CD4-positive, alpha-beta T cell (primary cell): Measurements from ENCODE around the gene RIT1. TPM values are rescaled to one million over a fixed set of nuclear protein-coding genes. Genes with fewer than 3 reads are reported as not detected.
A peak's percentile ranks its signal among the peaks of the same experiment; 100 is the strongest.

Experiments
- ATAC-seq: fragments of 200-7000 bp; cut with Tn5 transposase; one replicate; pipeline ENCODE4 v1.10.0; 2022; ENCODE audit warnings: mild to moderate bottlenecking; ENCODE audit not compliant: poor library complexity
- CTCF ChIA-PET: fragments of 350-600 bp; sonication (Branson Sonifier 250); formaldehyde crosslinking; loops from one replicate; lab custom pipeline; 2021; ENCODE audit warnings: antibody characterized with exemption, inconsistent platforms; lab: Charles Lee
- POLR2A ChIA-PET: fragments of 350-600 bp; sonication (Branson Sonifier 250); formaldehyde crosslinking; loops from one replicate; lab custom pipeline; 2021; ENCODE audit warnings: antibody characterized with exemption, inconsistent platforms; lab: Charles Lee
- DNase-seq, 14 experiments: peaks; one replicate each; pipeline ENCODE4 v3.0.0-alpha.2; 2013 to 2020; ENCODE audit warnings: mixed read lengths in 2 of 14
- H3K27ac ChIP-seq, 2 donors: one replicate each; pipeline versions ENCODE4 v1.5.1 to v1.7.0; 2013; ENCODE audit warnings: low read length in 2 of 2, low read depth in 1 of 2, mild to moderate bottlenecking in 1 of 2
- H3K27me3 ChIP-seq, 2 experiments: 1 replicate in 1 of 2; 2 replicates in 1 of 2; pipeline versions ENCODE4 v1.6.1 to v1.7.0; 2013; ENCODE audit warnings: low read length in 2 of 2, control low read depth in 1 of 2, mild to moderate bottlenecking in 1 of 2, moderate library complexity in 1 of 2; ENCODE audit not compliant: insufficient read depth in 2 of 2, control insufficient read depth in 1 of 2
- H3K36me3 ChIP-seq: one replicate; pipeline ENCODE4 v1.6.1; 2013; ENCODE audit warnings: low read length, control low read depth; ENCODE audit not compliant: insufficient read depth
- H3K4me1 ChIP-seq: one replicate; pipeline ENCODE4 v1.6.1; 2013; ENCODE audit warnings: low read length, control low read depth; ENCODE audit not compliant: insufficient read depth
- H3K4me3 ChIP-seq: one replicate; pipeline ENCODE4 v1.5.1; 2013; ENCODE audit warnings: mild to moderate bottlenecking, low read length, moderate library complexity
- H3K9me3 ChIP-seq, 2 experiments: 1 replicate in 1 of 2; 2 replicates in 1 of 2; pipeline versions ENCODE4 v1.6.1 to v1.7.0; 2013; ENCODE audit warnings: low read length in 2 of 2, mild to moderate bottlenecking in 2 of 2, control low read depth in 1 of 2, moderate library complexity in 1 of 2; ENCODE audit not compliant: control insufficient read depth in 1 of 2, insufficient read depth in 1 of 2
- H3K27ac Mint-ChIP-seq: one replicate; pipeline ENCODE4 v1.8.0; 2020; ENCODE audit warnings: mixed read lengths
- H3K27me3 Mint-ChIP-seq: one replicate; pipeline ENCODE4 v1.8.0; 2021; ENCODE audit warnings: mixed read lengths
- H3K36me3 Mint-ChIP-seq: one replicate; pipeline ENCODE4 v1.8.0; 2021; ENCODE audit warnings: low read depth, mixed read lengths
- H3K4me1 Mint-ChIP-seq: one replicate; pipeline ENCODE4 v1.8.0; 2021; ENCODE audit warnings: low read depth, mixed read lengths
- H3K4me3 Mint-ChIP-seq: one replicate; pipeline ENCODE4 v1.8.0; 2020; ENCODE audit warnings: mild to moderate bottlenecking, mixed read lengths
- H3K9me3 Mint-ChIP-seq: one replicate; pipeline ENCODE4 v1.8.0; 2020; ENCODE audit warnings: mixed read lengths
- intact Hi-C, 2 experiments: fragments of 100-400 bp; cut with DNase I in 1 of 2; cut with micrococcal nuclease in 1 of 2; formaldehyde crosslinking; loops; one replicate each; pipeline versions ENCODE4 v1.15.1 to v1.9.0; 2023 to 2025; cut with DNase I, micrococcal nuclease
- total RNA-seq, 174 experiments: library from RNA in 2 of 174; stranded (reverse) in 2 of 174; gene quantifications; one replicate each; pipeline ENCODE4 v1.2.3 and lab custom pipeline; 2021 to 2026
- TF ChIP-seq, protein P1 (sequence below): fragments of 200-600 bp; IDR thresholded peaks from one replicate; pipeline ENCODE4 v1.8.0; 2022; ENCODE audit warnings: antibody characterized with exemption, mild to moderate bottlenecking

The RIT1 gene
- total RNA-seq, 2 experiments from 2014 or later: 66.2 to 67.0 TPM

DNA sequence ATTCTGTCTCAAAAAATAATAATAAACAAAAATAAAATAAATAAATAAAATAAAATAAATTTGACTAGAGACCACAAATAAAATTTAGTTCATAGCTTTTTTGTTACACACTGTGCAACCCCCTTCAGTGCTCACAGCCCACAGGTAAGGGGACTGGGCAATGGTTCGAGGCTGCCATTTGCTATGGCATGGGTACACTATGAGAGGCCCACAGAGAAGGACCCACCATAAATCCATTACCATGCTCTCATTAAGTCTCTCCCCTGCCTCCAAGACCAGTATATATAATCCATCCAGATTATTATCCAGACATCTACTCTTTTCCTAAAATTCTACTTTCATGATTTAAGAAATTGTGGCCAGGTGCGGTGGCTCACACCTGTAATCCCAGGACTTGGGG lies 8.7 kb upstream of the RIT1 start:
- Mint-ChIP-seq H3K4me1 (no peaks in the 10 kb centered on the region), H3K27ac (no peak overlapping the region), H3K9me3 (no peaks in the 10 kb centered on the region), H3K27me3 (no peaks in the 10 kb centered on the region), H3K4me3 (no peak overlapping the region), H3K36me3 (peaks cover 86% of the 10 kb centered on the region)
- peaks cover 96% of the 10 kb centered on the region for H3K36me3 ChIP-seq
- TF ChIP-seq, protein P1, sequence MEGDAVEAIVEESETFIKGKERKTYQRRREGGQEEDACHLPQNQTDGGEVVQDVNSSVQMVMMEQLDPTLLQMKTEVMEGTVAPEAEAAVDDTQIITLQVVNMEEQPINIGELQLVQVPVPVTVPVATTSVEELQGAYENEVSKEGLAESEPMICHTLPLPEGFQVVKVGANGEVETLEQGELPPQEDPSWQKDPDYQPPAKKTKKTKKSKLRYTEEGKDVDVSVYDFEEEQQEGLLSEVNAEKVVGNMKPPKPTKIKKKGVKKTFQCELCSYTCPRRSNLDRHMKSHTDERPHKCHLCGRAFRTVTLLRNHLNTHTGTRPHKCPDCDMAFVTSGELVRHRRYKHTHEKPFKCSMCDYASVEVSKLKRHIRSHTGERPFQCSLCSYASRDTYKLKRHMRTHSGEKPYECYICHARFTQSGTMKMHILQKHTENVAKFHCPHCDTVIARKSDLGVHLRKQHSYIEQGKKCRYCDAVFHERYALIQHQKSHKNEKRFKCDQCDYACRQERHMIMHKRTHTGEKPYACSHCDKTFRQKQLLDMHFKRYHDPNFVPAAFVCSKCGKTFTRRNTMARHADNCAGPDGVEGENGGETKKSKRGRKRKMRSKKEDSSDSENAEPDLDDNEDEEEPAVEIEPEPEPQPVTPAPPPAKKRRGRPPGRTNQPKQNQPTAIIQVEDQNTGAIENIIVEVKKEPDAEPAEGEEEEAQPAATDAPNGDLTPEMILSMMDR: no peak
- H3K4me3 ChIP-seq: no peak overlapping the region
- ATAC-seq (no peak), DNase-seq (no peak)
- POLR2A ChIA-PET: interaction anchor here (1.4 kb wide), 1 partner anchor 15 kb away, joined by 3 read pairs; no protein-coding TSS in a partner anchor
- CTCF ChIA-PET: no interaction called here
- no peaks in the 10 kb centered on the region for H3K9me3 ChIP-seq
- no peaks in the 10 kb centered on the region for H3K27me3 ChIP-seq
- H3K4me1 ChIP-seq: no peaks in the 10 kb centered on the region
- no peak overlapping the region for H3K27ac ChIP-seq
- intact Hi-C loops: loop anchor here in 1 of 2 experiments (10.0 kb wide), 1 partner anchor 65 kb away; the partner anchor contains the start of genes GON4L and SYT11

- Histone ChIP-seq H3K27me3 (no peaks in the 10 kb centered on the region), H3K4me3 (no peak overlapping the region), H3K36me3 (peaks cover 96% of the 10 kb centered on the region), H3K4me1 (no peaks in the 10 kb centered on the region), H3K27ac (no peak overlapping the region), H3K9me3 (no peaks in the 10 kb centered on the region)
- DNase-seq (no peak), ATAC-seq (no peak)
- no peak overlapping the region for H3K4me3 Mint-ChIP-seq
- TF ChIP-seq, protein P1: no peak
- H3K27ac Mint-ChIP-seq: no peak overlapping the region
- intact Hi-C loops: loop anchor here in 1 of 2 experiments (10.0 kb wide), 1 partner anchor 64 kb away; the partner anchor contains the start of genes GON4L and SYT11
- H3K4me1 Mint-ChIP-seq: no peaks in the 10 kb centered on the region
- ChIA-PET POLR2A (interaction anchor here (0.7 to 0.8 kb wide), 2 partner anchors 62 to 664 kb away, joined by 3 read pairs; partner anchors contain the start of gene GON4L), CTCF (no interaction called here)
- no peaks in the 10 kb centered on the region for H3K27me3 Mint-ChIP-seq
- H3K9me3 Mint-ChIP-seq: no peaks in the 10 kb centered on the region
- peaks cover 88% of the 10 kb centered on the region for H3K36me3 Mint-ChIP-seq
Observed at GRCh38 chr1:155918660-155919059, 7.5 kb upstream of the RIT1 start.

DNA sequence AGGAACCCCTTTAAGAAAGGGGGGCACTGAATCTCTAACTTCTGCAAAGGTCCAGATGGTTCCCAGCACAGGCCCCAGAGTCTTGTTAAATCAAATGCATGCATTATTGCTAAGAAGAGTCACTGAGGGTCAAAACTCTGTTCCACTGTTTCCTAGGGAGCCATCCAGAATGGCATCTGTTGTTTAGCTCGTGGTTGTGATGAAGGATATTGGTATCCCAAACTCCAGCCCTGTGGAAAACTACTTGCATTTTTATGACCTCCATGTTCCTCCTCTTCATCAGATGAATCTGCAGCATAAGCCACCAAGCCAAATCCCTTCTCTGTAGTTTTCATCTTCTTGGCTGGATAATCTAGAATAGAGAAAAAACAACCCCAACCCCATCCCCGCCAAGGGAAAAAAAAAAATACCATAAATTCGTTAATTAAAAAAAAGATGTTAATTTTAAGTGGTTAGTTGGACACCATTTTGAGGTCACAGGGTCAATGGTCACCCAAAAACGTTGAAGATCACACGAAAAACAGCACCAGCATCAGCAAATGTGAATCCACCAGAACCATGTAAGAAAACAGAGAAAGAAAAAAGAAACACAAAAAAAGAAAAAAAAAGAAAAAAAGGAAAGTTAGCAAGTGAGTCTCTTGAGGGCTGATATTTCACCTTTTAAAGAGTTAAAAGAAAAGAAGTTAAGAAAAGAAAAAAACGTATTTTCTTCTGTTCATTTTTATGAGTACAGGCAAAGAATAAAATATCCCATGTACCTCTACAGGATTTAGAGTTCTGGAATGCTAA lies 3.0 kb upstream of the RIT1 start:
- peaks cover 24% of the 10 kb centered on the region for H3K4me1 Mint-ChIP-seq
- DNase-seq: no peak
- ChIA-PET CTCF (interaction anchor here (1.1 kb wide), 1 partner anchor 10 kb away, joined by 3 read pairs; no protein-coding TSS in a partner anchor), POLR2A (interaction anchor here (2.4 kb wide), 1 partner anchor 20 kb away, joined by 8 read pairs; the partner anchor contains the start of gene KHDC4)
- H3K36me3 ChIP-seq: peaks cover 70% of the 10 kb centered on the region
- H3K27ac Mint-ChIP-seq: no peak overlapping the region
- no peaks in the 10 kb centered on the region for H3K27me3 ChIP-seq
- H3K4me1 ChIP-seq: peaks cover 22% of the 10 kb centered on the region
- ATAC-seq: no peak
- peak overlapping the region; percentile 2 for H3K4me3 Mint-ChIP-seq
- H3K4me3 ChIP-seq: no peak overlapping the region
- H3K9me3 Mint-ChIP-seq: no peaks in the 10 kb centered on the region
- TF ChIP-seq, protein P1: no peak
- no peak overlapping the region for H3K27ac ChIP-seq
- H3K27me3 Mint-ChIP-seq: no peaks in the 10 kb centered on the region
- H3K36me3 Mint-ChIP-seq: peaks cover 87% of the 10 kb centered on the region
- H3K9me3 ChIP-seq: no peaks in the 10 kb centered on the region
- intact Hi-C loops: loop anchor here (5.0 to 10.0 kb wide), 2 partner anchors 59 to 143 kb away; partner anchors contain the start of genes GON4L (in 1 of the 2) and SYT11 (in 1 of the 2)
